ENCODE results near the gene EOLA2. TPM values are rescaled to one million over a fixed set of nuclear protein-coding genes. Genes with fewer than 3 reads are reported as not detected.
"Not testable (repeated sequence)": the region's sequence is repeated elsewhere in the genome, so short reads cannot be mapped to it uniquely, and the experiment has no call there.

EOLA2 gene
- total RNA-seq, 2 experiments from 2014 or later: 48.7 to 54.7 TPM

GRCh38 chrX:149903889-149904748, 34.2 kb downstream of the EOLA2 start:
- no peaks in the 10 kb centered on the region for H3K27me3 Mint-ChIP-seq
- H3K27ac Mint-ChIP-seq: no peak overlapping the region
- ChIA-PET CTCF (no interaction called here), POLR2A (no interaction called here)
- H3K36me3 ChIP-seq (ENCODE audit: insufficient read depth, low read length): no peaks in the 10 kb centered on the region
- ATAC-seq (ENCODE audit: poor library complexity) (no peak), DNase-seq (no peak)
- intact Hi-C loops (cut with DNase I, micrococcal nuclease): no loop called here
- peaks cover 5% of the 10 kb centered on the region for H3K4me1 Mint-ChIP-seq (ENCODE audit: low read depth)
- H3K4me1 ChIP-seq (ENCODE audit: insufficient read depth, low read length): no peaks in the 10 kb centered on the region
- no peaks in the 10 kb centered on the region for H3K36me3 Mint-ChIP-seq (ENCODE audit: low read depth)
- no peaks in the 10 kb centered on the region for H3K9me3 ChIP-seq (ENCODE audit: control insufficient read depth in 1 of 2, insufficient read depth in 1 of 2, low read length in 2 of 2)
- no peak overlapping the region for H3K4me3 Mint-ChIP-seq
- no peak overlapping the region for H3K4me3 ChIP-seq (ENCODE audit: low read length)
- no peak for TF ChIP-seq CTCF (IDR thresholded peaks at IDR 0.05)
- no peak overlapping the region for H3K27ac ChIP-seq (ENCODE audit: low read depth in 1 of 2, low read length in 2 of 2)
- H3K9me3 Mint-ChIP-seq: no peaks in the 10 kb centered on the region
- peaks cover 0 to 5% of the 10 kb centered on the region in 2 experiments for H3K27me3 ChIP-seq (ENCODE audit: control insufficient read depth in 1 of 2, insufficient read depth in 2 of 2, low read length in 2 of 2)

- POLR2A ChIA-PET: no interaction called here
- no peak for TF ChIP-seq CTCF (IDR thresholded peaks at IDR 0.05)
- CTCF ChIA-PET: no interaction called here
Observed at GRCh38 chrX:149898554-149898953, 39.7 kb downstream of the EOLA2 start.

GRCh38 chrX:149890828-149891227, 47.5 kb downstream of the EOLA2 start:
- CTCF ChIA-PET: not testable (repeated sequence)

More at GRCh38 chrX:149898554-149898953, 39.7 kb downstream of the EOLA2 start:
- DNase-seq: no peak
- H3K27me3 Mint-ChIP-seq: no peaks in the 10 kb centered on the region
- no peaks in the 10 kb centered on the region for H3K4me1 Mint-ChIP-seq (ENCODE audit: low read depth)
- no peaks in the 10 kb centered on the region for H3K36me3 Mint-ChIP-seq (ENCODE audit: low read depth)
- Histone ChIP-seq H3K4me1 (ENCODE audit: insufficient read depth, low read length) (no peaks in the 10 kb centered on the region), H3K36me3 (ENCODE audit: insufficient read depth, low read length) (no peaks in the 10 kb centered on the region), H3K9me3 (ENCODE audit: control insufficient read depth in 1 of 2, insufficient read depth in 1 of 2, low read length in 2 of 2) (no peaks in the 10 kb centered on the region), H3K27ac (ENCODE audit: low read depth in 1 of 2, low read length in 2 of 2) (no peak overlapping the region), H3K4me3 (ENCODE audit: low read length) (no peak overlapping the region), H3K27me3 (ENCODE audit: control insufficient read depth in 1 of 2, insufficient read depth in 2 of 2, low read length in 2 of 2) (peaks cover 0 to 5% of the 10 kb centered on the region in 2 experiments)
- no peak for ATAC-seq (ENCODE audit: poor library complexity)
- H3K27ac Mint-ChIP-seq: no peak overlapping the region
- intact Hi-C loops (cut with DNase I, micrococcal nuclease): no loop called here
- no peaks in the 10 kb centered on the region for H3K9me3 Mint-ChIP-seq
- no peak overlapping the region for H3K4me3 Mint-ChIP-seq

More at GRCh38 chrX:149890828-149891227, 47.5 kb downstream of the EOLA2 start:
- H3K27me3 Mint-ChIP-seq; H3K4me3 ChIP-seq (ENCODE audit: low read length); H3K4me3 Mint-ChIP-seq; intact Hi-C loops (cut with DNase I, micrococcal nuclease); H3K9me3 ChIP-seq (ENCODE audit: control insufficient read depth in 1 of 2, insufficient read depth in 1 of 2, low read length in 2 of 2); POLR2A ChIA-PET; H3K4me1 Mint-ChIP-seq (ENCODE audit: low read depth); ATAC-seq (ENCODE audit: poor library complexity); DNase-seq; H3K36me3 ChIP-seq (ENCODE audit: insufficient read depth, low read length); H3K36me3 Mint-ChIP-seq (ENCODE audit: low read depth); H3K27ac Mint-ChIP-seq; H3K27ac ChIP-seq (ENCODE audit: low read depth in 1 of 2, low read length in 2 of 2); H3K27me3 ChIP-seq (ENCODE audit: control insufficient read depth in 1 of 2, insufficient read depth in 2 of 2, low read length in 2 of 2); H3K4me1 ChIP-seq (ENCODE audit: insufficient read depth, low read length); H3K9me3 Mint-ChIP-seq: not testable (repeated sequence)

Other genes starting within 250 kb of the EOLA2 start
- gene MAGEA11, start 226.4 kb downstream of the EOLA2 start, total RNA-seq: not detected
- gene HSFX1, start 164.4 kb downstream of the EOLA2 start, total RNA-seq: under 1 TPM in 1 of 2 experiments, not detected in 1; 0.30 TPM
- not detected for gene MAGEA9, start 156.6 kb downstream of the EOLA2 start, total RNA-seq
- gene MAGEA8, start 57.3 kb downstream of the EOLA2 start, total RNA-seq: not detected
- gene HSFX4, start 8.9 kb downstream of the EOLA2 start, total RNA-seq: not detected